GM21390 (cell line): ENCODE results near the gene GPR158.

Experiments used
- ATAC-seq: cut with Tn5 transposase; IDR thresholded peaks from one replicate; pipeline ENCODE4 v1.9.1; 2021; ENCODE audit not compliant: unreplicated experiment

Gene GPR158

DNA sequence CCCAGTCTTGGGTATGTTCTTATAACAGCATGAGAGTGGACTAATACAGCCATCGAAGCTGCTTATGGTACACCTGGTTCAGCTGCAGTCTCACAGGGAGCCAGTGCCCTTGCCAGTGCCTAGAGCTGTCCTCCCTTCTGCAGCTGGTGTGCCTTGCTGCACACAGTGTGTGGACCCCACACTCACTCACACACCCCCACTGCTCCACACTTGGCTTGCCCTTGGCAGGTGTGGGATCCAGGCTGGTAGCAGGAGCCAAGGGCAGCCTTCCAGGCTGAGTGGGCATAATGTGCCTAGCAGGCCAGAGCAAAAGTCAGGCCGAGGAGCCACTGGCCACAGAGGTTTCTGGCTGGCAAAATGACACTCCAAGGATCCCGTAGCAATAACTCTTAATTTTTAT is 217.3 kb downstream of the GPR158 start:
- no peak for ATAC-seq

DNA sequence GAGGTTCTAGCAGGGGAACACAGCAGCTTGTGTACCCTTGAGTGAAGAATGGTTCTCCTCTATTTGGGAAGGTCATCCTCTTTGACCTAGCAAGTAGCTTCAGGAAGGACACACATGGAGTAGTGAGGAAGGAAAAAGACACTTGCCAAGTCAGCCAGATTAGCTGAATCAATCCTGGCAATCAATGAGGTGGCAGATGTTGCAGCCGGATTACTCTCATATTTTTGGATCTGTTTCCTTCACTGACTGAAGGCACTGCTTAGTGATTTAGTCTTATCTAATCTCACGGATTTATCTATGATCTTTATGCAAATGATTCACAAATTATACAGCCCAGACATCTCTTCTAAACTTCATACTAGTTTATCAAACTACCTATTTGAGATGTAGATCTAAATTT is 218.8 kb downstream of the GPR158 start:
- no peak for ATAC-seq

DNA sequence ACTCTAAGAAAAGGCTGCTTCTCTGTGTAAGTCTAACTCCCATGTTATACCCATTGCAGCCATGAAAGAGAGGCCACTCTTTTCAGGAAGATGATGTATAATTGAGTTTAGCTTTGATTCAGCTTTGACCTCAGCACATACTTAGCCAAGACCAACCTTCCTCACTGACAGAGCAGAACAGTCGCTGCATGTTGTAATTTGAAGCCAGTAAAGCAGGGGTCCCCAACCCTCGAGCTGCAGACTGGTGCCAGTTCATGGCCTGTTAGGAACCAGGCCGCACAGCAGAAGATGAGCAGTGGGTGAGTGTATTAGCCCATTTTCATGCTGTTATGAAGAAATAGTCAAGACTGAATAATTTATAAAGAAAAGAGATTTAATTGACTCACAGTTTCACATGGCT is 223.9 kb downstream of the GPR158 start:
- no peak for ATAC-seq

DNA sequence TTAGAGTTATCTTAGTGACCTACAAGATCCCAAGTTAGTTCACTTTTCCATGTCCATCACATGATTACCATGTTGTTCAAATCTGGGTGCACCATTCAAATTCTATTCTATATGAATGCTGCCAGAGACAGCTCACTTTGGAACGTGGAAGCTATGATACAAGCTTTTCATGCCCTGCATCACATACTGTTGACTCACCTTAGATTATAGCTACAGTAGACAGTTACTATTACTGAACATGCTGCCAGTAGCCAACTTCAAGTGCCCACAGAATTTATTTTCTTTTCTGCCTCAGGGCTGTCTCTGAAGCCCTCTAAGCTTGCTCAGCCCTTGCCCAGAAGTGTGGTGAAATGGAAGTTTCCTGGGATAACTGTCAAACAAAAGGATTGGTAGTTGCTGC is 231.1 kb downstream of the GPR158 start:
- no peak for ATAC-seq

DNA sequence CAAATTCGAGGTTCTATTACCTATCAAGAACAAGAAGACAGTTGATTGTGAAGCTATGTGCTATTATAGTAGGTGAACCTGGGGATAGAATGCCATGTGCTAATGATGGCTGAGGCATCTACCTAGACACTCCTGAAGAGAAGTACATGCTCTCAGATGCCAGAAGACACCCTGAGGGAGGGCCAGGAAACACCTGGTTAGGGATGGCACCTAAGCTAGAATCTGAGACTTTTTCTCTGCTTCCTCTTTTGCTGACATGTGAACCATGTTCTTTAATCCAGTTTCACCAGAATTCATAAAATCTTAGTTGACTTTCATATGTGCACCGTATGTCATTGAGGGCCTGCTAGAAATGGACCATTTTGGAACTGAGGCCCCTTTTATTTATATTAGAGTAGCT is 242.8 kb downstream of the GPR158 start:
- no peak for ATAC-seq

DNA sequence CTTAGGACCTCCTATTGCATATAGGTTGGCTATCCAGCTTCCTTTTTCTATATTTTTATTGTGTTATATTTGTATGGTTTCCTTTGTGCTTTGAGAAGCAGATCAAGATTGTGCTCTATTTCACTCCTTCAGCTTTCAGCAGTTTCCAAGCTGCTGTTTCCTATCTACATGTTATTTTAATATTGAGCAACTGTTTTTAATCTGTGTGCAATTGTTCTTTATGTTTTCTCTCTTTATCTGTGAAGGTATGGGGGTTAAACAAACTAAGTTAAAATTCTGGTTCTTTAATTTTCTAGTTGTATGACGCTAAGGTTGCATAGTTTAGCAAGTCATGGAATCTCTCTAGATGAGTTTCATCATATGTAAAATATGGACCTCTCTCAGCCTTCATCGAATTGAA is 251.0 kb downstream of the GPR158 start:
- no peak for ATAC-seq

DNA sequence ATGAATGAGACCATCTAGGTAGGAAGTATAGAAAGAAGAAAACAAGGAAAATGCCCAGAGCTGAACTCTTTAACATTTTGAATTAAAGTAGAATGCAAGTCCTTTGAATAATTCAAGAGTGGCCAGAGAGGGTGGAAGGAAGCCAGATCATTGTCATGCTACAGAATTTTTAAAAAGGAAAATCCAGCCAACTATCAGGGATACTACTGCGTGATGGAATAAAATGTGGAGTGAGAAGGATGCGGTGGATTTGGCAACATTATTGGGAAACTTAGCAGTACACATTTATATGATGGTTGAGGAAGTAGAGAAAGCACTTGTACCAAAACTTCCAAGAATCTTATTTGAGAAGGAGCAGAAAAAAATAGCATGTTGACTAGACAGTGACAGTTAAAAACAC is 261.6 kb downstream of the GPR158 start:
- ATAC-seq, result no peak

DNA sequence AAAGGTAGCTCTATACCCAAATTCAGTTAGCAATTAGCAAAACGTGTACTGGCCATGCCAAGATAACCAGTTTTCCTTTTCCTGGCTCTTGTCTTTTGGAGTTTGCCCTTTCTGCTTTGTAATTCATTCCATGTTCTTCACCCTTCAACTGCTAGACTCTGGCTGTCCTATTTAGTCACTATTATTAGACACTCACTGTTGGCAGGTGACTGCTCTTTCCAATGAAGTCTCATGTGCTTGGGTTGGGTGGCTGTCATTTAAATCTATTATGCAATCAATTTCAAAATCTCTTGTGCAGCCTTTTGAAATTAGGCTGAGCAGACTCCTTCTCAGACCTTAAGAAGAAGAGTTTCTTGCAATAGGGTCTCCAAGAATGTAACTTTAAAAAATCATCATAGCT is 266.5 kb downstream of the GPR158 start:
- no peak for ATAC-seq

DNA sequence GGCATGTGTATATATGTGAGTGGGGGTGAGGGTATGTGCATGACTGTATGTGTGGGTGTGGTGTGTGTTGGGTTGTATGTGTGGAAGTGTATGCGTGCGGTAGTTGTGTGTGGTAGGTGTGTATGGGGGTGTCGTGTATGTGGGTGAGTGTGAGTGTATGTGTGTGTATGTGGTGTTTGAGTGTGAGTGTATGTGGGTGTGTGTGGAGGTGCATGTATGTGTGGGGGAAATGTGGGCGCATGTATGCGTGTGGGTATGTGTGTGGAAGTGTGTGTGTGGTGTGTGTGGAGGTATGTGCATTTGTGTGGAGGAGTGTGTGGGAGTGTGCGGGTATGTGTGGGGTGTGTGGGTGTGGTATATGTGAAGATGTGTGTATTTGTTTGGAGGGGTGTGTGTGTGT is 269.5 kb downstream of the GPR158 start:
- ATAC-seq, result no peak

DNA sequence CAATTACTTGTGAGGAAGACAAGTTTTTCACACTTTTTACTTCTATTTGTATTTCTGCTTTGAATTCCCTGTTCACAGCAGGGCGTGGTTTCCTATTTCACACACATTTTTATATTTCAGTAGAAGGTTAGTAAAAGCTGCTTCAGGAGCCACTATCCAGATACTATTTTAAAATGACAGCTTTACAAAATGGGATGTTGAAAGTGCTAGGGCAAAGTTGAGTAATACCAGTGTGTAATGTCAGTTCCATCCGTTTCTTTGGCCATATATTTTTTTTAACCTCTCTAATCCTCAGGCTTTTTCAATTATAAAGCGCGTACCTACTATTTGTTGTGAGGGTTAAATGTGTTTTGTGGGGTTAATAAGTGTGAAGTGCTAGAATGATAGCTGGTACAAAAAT is 276.6 kb downstream of the GPR158 start:
- no peak for ATAC-seq

DNA sequence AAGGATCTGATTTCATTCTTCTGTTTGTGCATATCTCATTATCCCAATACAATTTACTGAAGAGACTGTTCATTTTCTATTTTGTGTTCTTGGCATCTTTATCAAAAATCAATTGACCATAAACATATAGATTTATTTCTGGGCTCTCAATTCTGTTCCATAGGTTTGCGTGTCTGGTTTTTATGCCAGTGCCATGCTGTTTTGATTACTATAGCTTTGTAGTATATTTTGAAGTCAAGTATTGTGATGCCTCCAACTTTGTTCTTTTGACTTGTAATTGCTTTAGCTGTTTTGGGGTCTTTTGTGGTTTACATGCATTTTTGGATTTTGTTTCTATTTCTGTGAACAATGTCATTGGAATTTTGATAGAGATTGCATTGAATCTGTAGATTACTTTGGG is 278.8 kb downstream of the GPR158 start:
- ATAC-seq, result no peak

DNA sequence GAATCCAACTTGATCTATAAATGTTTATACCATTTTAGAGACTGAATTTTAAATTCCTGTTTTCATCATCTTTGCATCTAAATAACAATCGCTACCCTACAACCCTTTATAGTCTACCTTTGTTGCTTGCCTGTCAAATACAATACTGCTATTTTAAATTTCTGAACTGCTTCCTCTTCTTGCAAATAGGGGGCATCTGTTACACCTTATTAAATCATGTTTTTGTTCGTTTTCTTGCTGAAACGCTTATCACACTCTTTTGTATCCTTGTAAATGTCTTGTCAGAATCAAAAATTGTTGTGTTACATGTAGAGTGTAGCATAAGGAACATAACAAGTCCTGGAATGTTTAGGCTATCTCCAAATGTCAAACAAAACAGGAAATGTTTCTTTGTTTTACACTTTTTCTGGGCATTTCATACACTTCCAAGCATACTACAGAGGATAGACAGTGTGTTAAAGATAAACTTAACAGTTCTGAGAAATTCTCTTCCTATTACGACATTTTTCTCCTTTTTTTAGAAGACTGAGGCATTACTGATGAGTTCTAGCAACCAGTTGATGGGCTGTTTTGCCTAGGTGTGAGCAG is 281.3 kb downstream of the GPR158 start:
- no peak for ATAC-seq

DNA sequence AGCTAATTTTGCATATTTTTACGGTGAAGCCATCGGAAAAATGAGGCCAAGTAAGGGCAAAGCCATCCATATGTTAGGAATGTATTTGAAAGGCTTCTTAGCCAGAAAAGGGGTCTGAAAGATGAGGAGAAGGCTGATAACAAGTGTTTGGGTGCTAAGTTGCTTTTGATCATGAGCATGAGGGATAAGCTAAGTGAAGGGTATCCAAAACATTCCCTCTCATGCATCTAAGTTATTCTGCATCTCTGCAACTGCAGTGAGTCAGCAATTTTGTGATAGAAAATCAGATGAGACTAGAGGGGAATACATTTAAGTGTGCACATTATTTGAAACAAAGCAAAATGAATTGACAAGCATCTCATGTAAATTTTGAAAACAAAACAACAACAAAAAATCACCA is 282.8 kb downstream of the GPR158 start:
- ATAC-seq, result no peak

DNA sequence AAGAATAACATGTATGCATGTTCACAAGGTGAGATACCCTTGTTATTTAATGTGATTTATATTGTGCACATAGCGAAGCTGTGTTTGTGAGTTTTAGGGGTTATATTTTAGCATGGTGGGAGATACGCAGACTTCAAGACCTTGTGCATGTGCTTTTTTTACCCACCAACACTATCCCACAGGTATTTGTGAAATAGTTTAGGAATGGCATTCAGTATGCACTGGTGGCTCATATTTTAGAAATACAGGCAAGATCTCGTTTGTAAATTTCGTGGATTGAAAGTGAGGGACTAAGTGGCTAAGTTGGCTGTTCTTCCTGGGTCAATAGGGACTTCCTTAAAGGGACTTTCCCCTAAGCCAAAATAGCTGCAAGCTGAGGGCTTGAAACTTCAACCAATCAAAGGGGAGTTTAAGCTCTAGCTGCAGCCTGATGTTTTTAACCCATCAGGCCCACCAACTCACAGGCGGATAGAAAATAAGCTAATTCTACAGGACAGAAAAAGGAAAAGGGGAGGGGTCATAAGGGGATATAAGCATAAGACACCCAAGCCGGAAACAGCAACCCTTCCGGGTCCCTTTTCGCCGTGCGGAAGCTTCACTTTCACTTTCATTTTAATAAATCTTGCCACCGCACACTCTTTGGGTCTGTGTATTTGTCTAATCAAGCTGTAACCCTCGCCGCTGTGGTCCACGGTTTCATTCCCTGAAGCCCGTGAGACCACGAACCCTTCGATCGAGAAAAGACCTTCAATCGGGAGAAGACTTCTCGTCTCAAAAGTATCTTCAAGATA is 291.0 kb downstream of the GPR158 start:
- no peak for ATAC-seq

DNA sequence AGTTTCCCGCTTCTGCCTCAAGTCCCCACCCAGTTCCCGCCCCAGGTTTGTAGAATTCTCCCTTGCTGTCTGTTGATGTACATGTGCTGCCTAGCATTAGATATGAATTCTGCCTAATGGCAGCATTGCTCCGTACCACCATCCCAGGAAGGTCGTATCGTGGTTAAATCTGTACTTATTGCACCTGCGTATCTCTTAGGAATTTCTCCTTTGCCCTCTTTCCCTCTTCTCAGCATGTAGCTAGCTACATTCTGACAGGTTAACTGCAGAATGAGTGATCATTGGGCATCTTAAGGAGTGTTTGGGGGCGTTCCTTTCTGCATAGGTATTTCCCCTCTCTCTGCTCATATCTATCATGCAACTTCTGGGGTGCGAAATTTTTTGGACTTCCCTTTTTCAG is 293.1 kb downstream of the GPR158 start:
- ATAC-seq, result no peak

DNA sequence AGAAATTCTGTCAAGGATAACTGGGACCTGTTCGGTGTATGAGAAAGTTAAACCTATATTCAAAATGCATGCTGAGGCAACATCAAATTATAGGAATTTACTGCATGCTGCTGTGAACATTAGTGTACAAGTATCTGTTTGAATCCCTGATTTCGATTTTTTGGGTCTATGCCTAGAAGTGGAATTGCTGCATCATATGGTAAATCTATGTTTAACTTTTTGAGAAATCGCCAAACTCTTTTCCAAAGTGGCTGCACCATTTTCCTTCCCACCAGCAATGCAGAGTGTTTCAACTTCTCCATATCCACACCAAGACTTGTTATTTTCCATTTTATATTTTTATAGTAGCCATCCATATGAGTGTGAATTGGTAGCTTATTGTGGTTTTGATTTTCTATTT is 306.7 kb downstream of the GPR158 start:
- ATAC-seq, result no peak

DNA sequence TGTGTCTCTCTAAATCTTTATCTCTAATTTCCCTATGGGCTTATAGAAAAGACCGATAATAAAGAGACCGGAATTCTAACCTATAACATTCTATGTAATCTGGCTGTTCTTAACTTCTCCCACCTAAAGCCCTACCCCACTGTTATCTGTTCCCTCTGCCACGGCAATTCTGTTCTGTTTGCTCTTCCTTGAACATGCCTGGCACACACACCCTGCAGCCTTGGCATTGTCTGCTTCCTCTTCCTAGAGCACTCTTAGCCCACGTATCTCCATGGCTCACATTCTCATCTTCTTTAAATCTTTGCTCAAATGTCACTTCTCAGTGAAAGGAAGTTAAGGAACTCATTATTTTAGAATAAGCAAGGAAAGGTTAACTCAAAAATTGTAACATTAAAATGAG is 309.2 kb downstream of the GPR158 start:
- ATAC-seq, result no peak

DNA sequence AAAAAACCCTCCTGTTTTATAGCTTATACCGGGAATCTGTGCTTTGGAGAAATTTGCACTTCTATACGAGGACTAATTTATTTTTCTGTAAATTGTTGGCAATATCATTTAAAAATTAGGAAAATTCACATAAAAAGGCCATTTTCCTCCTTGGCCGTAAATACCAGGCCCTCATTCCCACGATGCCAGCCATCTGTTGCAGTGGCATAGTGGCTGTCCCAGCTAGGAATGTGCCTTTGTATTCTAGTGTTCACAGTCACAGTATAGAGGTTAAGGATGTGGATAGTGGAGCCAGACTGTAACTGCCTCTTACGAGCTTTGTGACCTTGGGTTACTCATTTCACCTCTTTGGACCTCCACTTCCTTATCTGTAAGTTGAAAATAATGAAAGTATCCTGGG is 312.5 kb downstream of the GPR158 start:
- no peak for ATAC-seq

DNA sequence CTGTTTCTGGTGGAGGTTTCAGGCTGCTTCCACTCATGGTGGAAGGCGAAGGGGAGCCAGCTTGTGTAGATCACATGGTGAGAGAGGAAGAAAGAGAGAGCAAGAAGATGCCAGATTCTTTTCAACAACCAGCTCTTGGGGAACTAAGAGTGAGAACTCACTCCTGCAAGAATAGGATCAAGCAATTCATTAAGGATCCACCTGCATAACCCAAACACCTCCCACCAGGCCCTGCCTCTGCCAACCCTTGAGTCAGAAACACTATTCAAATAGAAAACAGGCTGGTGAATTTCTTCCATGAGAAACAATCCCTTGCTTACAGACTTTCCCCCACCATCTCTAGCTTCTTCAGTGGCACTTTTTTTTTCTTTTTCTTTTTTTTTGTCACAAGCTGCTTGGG is 317.2 kb downstream of the GPR158 start:
- no peak for ATAC-seq

DNA sequence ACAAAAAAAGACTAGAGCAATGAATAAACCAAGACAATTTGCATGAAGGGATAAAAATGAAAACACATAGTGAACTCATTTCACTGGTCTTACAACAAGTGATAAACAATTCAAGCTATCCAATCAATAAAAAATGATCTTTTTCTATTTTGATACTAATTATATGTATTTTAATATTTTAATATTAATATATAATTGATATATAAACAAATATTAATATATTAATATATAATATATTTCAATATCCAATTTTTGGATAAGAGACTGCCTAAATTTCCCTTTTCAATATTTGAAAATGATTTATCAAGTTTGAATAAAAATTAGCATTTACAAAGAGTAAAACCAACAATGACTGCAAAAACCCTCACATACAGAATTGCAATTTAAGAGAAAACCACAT is 317.9 kb downstream of the GPR158 start:
- ATAC-seq, result no peak

DNA sequence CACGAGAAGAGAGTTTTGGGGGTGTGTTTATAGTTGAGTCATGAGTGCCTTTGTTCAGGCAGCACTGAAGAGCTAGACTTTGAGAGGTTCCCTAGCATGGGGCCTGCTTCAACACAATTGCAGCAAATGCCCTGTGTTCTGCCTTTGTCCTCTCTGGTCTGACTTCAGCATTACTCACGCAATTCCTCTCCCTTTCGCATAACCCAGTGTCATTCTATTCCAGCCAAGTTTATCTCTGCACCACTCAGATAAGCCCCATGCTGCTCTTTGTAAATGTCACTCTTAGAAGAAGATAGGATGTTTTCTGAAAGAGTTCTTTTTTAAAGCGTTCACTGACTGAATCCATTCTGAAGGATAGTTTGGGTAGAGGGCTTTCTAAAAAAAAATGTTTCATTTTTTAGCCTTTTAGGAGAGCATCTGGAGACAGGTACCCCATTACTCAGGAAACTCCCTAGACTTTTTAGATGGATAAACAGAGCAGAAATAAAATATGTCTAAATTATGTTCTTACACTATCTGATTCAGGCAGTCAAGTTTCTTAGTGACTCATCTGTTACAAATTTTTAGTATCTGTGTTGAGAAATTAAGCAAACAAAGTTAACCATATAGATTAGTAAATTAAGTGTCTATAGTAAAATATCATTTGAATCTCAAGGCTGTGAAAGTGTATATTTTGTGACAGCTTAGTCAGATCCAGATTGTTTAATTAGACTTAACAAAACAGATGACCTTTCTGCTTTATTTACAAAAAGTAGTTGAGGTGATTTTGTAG is 318.5 kb downstream of the GPR158 start:
- no peak for ATAC-seq

DNA sequence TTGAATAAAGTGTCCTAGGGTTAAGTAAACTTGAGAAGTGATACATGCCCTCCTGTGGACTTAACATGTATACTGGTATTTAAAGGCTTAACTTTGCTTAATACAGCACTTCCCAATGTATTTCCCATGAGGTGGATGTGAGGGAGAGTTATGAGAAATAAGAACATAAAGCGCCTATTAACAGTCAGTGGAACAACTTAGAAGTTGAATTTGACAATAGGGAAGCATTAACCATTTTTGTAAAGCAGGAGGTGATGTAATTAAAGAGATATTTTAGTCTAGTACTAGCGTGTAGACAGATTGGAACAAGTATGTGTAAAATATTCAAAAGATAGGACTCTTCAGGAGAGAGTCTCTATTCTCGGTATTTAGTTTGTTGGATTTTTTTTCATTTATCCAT is 322.4 kb downstream of the GPR158 start:
- ATAC-seq, result no peak
